Measurements from ENCODE around the gene HBG2.

- no peak for TF ChIP-seq REST (IDR thresholded peaks at IDR 0.05; ENCODE audit: insufficient read depth in 1 of 2, low read depth in 2 of 2, low read length in 2 of 2)
- no peak for TF ChIP-seq POLR2AphosphoS5 (IDR thresholded peaks at IDR 0.05; ENCODE audit: low read depth, low read length)
- TF ChIP-seq TAF1 (IDR thresholded peaks at IDR 0.05; ENCODE audit: borderline replicate concordance, insufficient read depth, low read length) = no peak
- TF ChIP-seq SIN3A (IDR thresholded peaks at IDR 0.05; ENCODE audit: borderline replicate concordance, insufficient read depth, low read length) = no peak
Measured at GRCh38 chr11:5286351-5286750, 31.8 kb upstream of the HBG2 start.

Measured in PFSK-1 (cell line).